Thymus (tissue), 11 donors: Measurements from ENCODE around the gene PBX3. TPM values are rescaled to one million over a fixed set of nuclear protein-coding genes. Genes with fewer than 3 reads are reported as not detected.

Experiments
- DNase-seq, 9 donors: peaks; one replicate each; pipeline ENCODE4 v3.0.0-alpha.2; 2013; ENCODE audit warnings: low spot score in 9 of 9, low read depth in 6 of 9, missing footprints in 1 of 9
- H3K27ac ChIP-seq, 2 donors: one replicate each; pipeline ENCODE4 v1.5.1; 2013; ENCODE audit warnings: control low read depth in 1 of 2, low read depth in 1 of 2, low read length in 1 of 2, mild to moderate bottlenecking in 1 of 2, moderate library complexity in 1 of 2
- H3K27me3 ChIP-seq, 2 donors: one replicate each; pipeline ENCODE4 v1.5.1; 2013; ENCODE audit warnings: low read length in 1 of 2; ENCODE audit not compliant: control insufficient read depth in 2 of 2, insufficient read depth in 1 of 2
- H3K36me3 ChIP-seq, 2 donors: one replicate each; pipeline ENCODE4 v1.5.1; 2013; ENCODE audit warnings: low read length in 1 of 2, mild to moderate bottlenecking in 1 of 2, moderate library complexity in 1 of 2; ENCODE audit not compliant: control insufficient read depth in 2 of 2, insufficient read depth in 2 of 2
- H3K4me1 ChIP-seq, 2 donors: one replicate each; pipeline ENCODE4 v1.5.1; 2013; ENCODE audit warnings: low read length in 2 of 2; ENCODE audit not compliant: control insufficient read depth in 2 of 2, insufficient read depth in 2 of 2
- H3K4me3 ChIP-seq, 2 donors: one replicate each; pipeline ENCODE4 v1.5.1; 2013; ENCODE audit warnings: low read length in 2 of 2, control low read depth in 1 of 2, mild to moderate bottlenecking in 1 of 2
- H3K9me3 ChIP-seq, 2 donors: one replicate each; pipeline ENCODE4 v1.5.1; 2013; ENCODE audit warnings: low read length in 1 of 2, mild to moderate bottlenecking in 1 of 2; ENCODE audit not compliant: control insufficient read depth in 2 of 2, insufficient read depth in 1 of 2
- WGBS: extraction: QIAGEN DNeasy Blood & Tissue Kit; methylation state at CpG from one replicate; pipeline ENCODE4 v1.1.7; 2013; 5-methylcytosine and 5-hydroxymethylcytosine counted together
- polyA plus RNA-seq: library from polyadenylated mRNA; stranded (reverse); fragments of 200-250 nt; gene quantifications from one replicate; pipeline ENCODE4 v1.2.3, GENCODE V29; 2013
- total RNA-seq: library from RNA; stranded (reverse); fragments of 120-200 nt; gene quantifications from one replicate; pipeline ENCODE4 v1.2.4, GENCODE V29; 2013
- donor health status: healthy.

Gene PBX3
- total and polyA plus RNA-seq, 2 donors, result 16.2 to 21.4 TPM

GRCh38 chr9:125726456-125727132 is 20.6 kb upstream of the PBX3 start:
- H3K36me3 ChIP-seq, result no peaks in the 10 kb centered on the region
- no peaks in the 10 kb centered on the region for H3K27me3 ChIP-seq
- H3K9me3 ChIP-seq, result no peaks in the 10 kb centered on the region
- no peak overlapping the region for H3K27ac ChIP-seq
- no peak for DNase-seq
- H3K4me1 ChIP-seq, result no peaks in the 10 kb centered on the region
- 94% methylated on average over 13 of the region's 13 CpGs for WGBS
- H3K4me3 ChIP-seq, result no peak overlapping the region

GRCh38 chr9:125730168-125730567 is 17.0 kb upstream of the PBX3 start:
- no peak overlapping the region for H3K27ac ChIP-seq
- DNase-seq, result no peak
- no peak overlapping the region for H3K4me3 ChIP-seq
- peaks cover 3% of the 10 kb centered on the region in 2 donors for H3K27me3 ChIP-seq
- H3K36me3 ChIP-seq, result no peaks in the 10 kb centered on the region
- H3K9me3 ChIP-seq, result no peaks in the 10 kb centered on the region
- over 99% methylated on average over 2 of the region's 2 CpGs for WGBS
- no peaks in the 10 kb centered on the region for H3K4me1 ChIP-seq

- Histone ChIP-seq H3K4me1 (no peaks in the 10 kb centered on the region), H3K4me3 (no peak overlapping the region), H3K27me3 (peaks cover 3% of the 10 kb centered on the region in 2 donors), H3K27ac (no peak overlapping the region), H3K36me3 (no peaks in the 10 kb centered on the region), H3K9me3 (no peaks in the 10 kb centered on the region)
- no peak for DNase-seq
- 98% methylated on average over 2 of the region's 2 CpGs for WGBS
Measured at GRCh38 chr9:125732562-125732961, 14.6 kb upstream of the PBX3 start.

DNA sequence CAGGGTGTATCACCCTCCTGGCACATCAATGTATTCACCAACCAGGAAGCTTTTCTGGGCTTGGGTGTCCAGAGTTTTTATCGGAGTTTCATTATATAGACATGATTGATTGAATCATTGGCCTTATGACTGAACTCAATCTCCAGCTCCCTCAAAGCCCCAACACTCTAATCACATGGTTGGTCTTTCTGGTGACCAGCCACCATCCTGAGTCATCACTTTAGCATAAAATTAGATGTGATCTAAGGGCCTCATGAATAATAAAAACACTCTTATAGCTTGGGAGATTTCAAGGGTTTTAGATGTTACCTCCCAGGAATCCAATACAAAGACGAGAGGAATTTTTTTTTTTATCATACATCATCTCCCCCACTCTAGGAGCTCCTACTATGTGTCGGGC is 7.7 kb upstream of the PBX3 start:
- Histone ChIP-seq H3K4me3 (no peak overlapping the region), H3K36me3 (no peaks in the 10 kb centered on the region), H3K27me3 (no peaks in the 10 kb centered on the region), H3K27ac (no peak overlapping the region), H3K9me3 (no peaks in the 10 kb centered on the region), H3K4me1 (no peaks in the 10 kb centered on the region)
- DNase-seq, result no peak
- 98% methylated on average over 3 of the region's 3 CpGs for WGBS

DNA sequence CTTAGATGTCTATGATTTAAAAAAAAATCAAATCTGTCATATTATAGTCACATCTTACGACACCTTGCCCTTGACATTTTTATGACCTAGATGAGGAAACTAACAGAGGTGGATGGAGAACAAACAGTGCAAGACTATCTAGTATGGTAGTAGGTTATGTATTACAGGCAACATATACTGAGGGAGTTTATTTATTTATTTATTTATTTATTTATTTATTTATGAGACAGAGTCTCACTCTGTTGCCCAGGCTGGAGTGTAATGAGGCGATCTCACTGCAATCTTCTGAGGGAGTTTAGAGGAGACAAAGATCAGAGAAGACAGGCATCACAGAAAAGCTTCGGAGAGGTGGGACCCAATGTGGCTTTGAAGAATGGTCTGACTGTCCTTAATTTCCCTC is 4.5 kb upstream of the PBX3 start:
- no peaks in the 10 kb centered on the region for H3K36me3 ChIP-seq
- H3K27ac ChIP-seq, result no peak overlapping the region
- H3K4me3 ChIP-seq, result no peak overlapping the region
- WGBS, result 95% methylated on average over 3 of the region's 3 CpGs
- no peaks in the 10 kb centered on the region for H3K9me3 ChIP-seq
- peaks cover 0 to 8% of the 10 kb centered on the region in 2 donors for H3K4me1 ChIP-seq
- DNase-seq, result no peak
- H3K27me3 ChIP-seq, result peaks cover 0 to 6% of the 10 kb centered on the region in 2 donors

- peaks cover 0 to 16% of the 10 kb centered on the region in 2 donors for H3K27me3 ChIP-seq
- no peak overlapping the region for H3K27ac ChIP-seq
- H3K36me3 ChIP-seq, result no peaks in the 10 kb centered on the region
- 93% methylated on average over 5 of the region's 5 CpGs for WGBS
- H3K9me3 ChIP-seq, result no peaks in the 10 kb centered on the region
- no peak for DNase-seq
- no peak overlapping the region for H3K4me3 ChIP-seq
- peaks cover 0 to 10% of the 10 kb centered on the region in 2 donors for H3K4me1 ChIP-seq
Measured at GRCh38 chr9:125743682-125744428, 3.3 kb upstream of the PBX3 start.

DNA sequence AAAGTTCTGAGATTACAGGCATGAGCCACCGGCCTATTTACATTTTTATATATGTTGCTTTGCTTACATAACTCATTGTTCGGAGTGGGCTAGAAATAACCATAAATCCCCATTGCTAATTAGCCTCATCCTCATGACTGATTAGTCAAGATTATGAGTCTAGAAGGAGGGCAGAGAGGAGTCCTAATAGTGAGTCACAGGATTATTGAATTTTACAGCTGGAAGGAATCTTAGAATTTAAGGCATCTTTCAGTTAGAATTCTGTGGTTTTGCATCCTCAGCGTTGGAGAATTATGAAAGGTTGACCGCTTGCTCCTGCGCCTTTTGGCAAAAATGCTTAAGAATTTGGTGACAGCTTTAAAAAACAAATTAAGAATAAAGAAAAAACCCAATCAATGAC is 2.6 kb upstream of the PBX3 start:
- Histone ChIP-seq H3K36me3 (no peaks in the 10 kb centered on the region), H3K27me3 (peaks cover 0 to 16% of the 10 kb centered on the region in 2 donors), H3K4me3 (no peak overlapping the region), H3K4me1 (peaks cover 0 to 10% of the 10 kb centered on the region in 2 donors), H3K27ac (no peak overlapping the region), H3K9me3 (no peaks in the 10 kb centered on the region)
- DNase-seq, result no peak
- 99% methylated on average over 5 of the region's 5 CpGs for WGBS

GRCh38 chr9:125745018-125745417 is 2.2 kb upstream of the PBX3 start:
- WGBS, result 86% methylated on average over 1 of the region's 1 CpG
- DNase-seq, result no peak

GRCh38 chr9:125745682-125746016 is 1.5 kb upstream of the PBX3 start:
- peak overlapping the region; percentile 3 to 33 for H3K27ac ChIP-seq
- no peaks in the 10 kb centered on the region for H3K9me3 ChIP-seq
- no peak for DNase-seq
- peaks cover 0 to 16% of the 10 kb centered on the region in 2 donors for H3K27me3 ChIP-seq
- 37% methylated on average over 6 of the region's 6 CpGs for WGBS
- peak overlapping the region; percentile 65 to 87 for H3K4me3 ChIP-seq
- no peaks in the 10 kb centered on the region for H3K36me3 ChIP-seq
- peaks cover 0 to 10% of the 10 kb centered on the region in 2 donors for H3K4me1 ChIP-seq

More at GRCh38 chr9:125745018-125745417, 2.2 kb upstream of the PBX3 start:
- Histone ChIP-seq H3K27me3 (peaks cover 0 to 16% of the 10 kb centered on the region in 2 donors), H3K27ac (no peak overlapping the region), H3K4me1 (peaks cover 0 to 10% of the 10 kb centered on the region in 2 donors), H3K9me3 (no peaks in the 10 kb centered on the region), H3K36me3 (no peaks in the 10 kb centered on the region), H3K4me3 (no peak overlapping the region)
